ENCODE data around the gene TFDP1.

GRCh38 chr13:113654591-113655345, 70.2 kb downstream of the TFDP1 start:
- TF ChIP-seq CTCF (IDR thresholded peaks at IDR 0.05): no peak
- no peak for TF ChIP-seq POLR2A (IDR thresholded peaks at IDR 0.05)

Measured in thyroid gland (tissue), 4 donors.